ENCODE data around the gene ANAPC13.

Gene ANAPC13

GRCh38 chr3:134428401-134428800 is 57.4 kb downstream of the ANAPC13 start:
- TF ChIP-seq CTCF (IDR thresholded peaks at IDR 0.05; ENCODE audit: low read depth, low read length) = no peak
- no peak for DNase-seq (ENCODE audit: extremely low read depth, low read depth)
